GM19372 (cell line): Measurements from ENCODE around the gene ADAT3.

Source experiments
- ATAC-seq: cut with Tn5 transposase; IDR thresholded peaks from one replicate; pipeline ENCODE4 v1.9.1; 2021; ENCODE audit warnings: mild to moderate bottlenecking, low read depth, moderate library complexity; ENCODE audit not compliant: unreplicated experiment

Gene ADAT3

DNA sequence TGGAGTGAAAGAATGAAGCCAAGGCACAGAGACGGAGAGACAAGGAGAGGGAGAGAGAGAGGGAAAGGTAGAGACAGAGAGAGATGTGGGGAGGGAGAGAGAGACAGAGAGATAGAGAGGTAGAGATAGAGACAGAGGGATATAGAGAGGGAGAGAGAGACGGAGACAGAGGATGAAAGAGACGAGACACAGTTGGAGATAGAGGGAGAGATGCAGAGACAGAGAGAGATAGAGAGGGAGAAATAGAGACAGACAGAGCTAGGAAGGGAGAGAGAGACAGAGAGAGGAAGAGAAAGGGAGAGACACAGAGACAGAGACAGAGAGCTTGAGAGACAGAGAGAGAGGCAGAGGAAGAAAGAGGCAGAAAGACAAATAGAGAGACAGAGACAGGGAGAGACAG, 31.2 kb downstream of the ADAT3 start:
- no peak for ATAC-seq

DNA sequence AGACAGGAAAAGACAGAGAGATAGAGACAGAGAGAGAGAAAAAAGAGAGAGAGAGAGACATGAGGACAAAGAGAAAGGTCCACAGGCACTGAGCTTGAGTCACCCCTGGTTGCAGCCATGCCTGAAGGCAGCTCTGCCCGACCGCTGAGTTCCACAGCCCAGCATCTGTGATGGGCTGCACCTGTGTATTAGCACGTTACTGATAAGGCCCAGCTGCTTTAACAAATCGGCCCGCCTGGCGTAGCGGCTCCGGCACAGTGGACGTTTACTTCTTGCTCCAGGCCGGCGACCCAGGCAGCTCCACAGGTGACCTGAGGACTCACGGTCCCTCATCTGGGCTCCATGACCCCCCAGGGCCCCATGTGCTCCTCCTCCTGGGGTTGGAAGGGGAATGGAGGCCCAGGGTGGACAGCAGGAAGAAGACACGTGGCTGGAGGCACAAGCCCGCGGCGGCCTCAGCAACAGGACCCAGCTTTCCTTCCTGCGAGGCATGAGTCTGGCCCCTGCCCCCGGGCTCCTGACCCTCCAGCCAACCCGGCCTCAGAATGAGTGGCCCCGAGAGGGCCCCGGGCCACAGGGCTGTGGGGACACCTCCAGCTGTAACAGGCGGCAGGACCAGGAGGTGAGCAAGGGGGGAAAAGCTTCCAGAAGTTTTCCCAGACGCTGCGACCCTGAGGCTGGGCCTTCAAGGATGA, 31.9 kb downstream of the ADAT3 start:
- ATAC-seq = no peak

DNA sequence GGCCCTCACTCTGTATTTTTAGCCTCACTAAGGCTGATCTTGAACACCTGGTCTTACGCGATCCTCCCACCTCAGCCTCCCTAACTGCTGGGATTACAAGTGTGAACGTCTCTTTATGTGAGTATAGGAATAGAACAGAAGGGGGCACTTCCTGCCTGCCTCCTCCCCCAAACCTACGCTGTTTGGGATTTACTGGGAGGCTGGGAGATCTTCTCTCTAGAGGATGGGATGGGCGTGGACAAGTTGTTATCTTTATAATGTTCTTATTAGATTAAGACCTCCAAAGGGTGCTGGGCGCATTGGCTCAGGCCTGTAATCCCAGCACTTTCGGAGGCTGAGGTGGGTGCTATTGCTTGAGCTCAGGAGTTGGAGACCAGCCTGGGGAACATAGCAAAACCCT, 32.9 kb downstream of the ADAT3 start:
- ATAC-seq = no peak

DNA sequence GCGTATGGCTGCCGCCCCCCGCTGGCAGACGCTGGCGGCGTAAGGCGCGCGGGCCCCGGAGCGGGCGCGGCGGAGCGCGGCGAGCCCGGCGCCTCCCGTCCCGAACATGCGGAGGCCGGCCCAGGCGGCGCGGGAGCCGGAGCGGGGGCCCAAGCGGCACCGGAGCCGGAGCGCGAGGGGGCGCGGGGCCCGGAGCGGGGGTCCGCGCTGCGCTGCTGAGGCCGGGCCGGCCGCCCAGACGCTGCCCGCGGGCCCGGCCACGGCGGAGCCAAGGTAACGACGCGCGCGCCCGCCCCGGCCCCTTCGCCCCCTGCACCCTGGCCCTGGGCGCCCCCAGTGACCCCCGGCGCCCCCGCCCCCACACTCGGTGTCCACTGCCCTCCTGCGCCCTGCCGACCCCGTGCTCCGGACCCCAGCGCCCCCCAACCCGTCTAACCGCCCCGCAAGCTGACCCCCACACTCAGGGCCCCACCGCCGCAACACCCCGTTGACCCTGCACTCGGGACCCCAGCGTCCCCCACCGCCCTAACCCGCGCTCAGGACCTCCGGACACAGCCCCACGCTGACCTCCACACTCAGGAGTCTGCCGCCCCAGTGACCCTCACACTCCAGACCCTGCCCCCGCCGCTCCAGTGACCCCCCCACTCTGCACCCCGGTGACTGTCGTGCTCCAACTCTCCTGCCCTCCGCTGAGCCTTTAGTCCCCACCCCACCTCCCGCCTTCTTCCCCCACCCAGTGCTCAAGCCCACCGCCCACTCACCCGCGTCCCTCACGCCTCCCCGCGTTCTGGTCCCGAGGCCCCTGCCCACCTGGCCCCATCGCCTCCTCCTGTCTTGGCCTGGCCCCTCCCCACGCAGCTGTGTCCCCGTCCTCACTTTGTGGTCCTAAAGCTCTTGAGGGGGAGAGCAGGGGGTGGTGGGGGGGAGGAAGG, 36.2 kb downstream of the ADAT3 start, which contains the start of gene CSNK1G2:
Gene CSNK1G2, plus strand, starts transcription at position 27 of the 932 bp plus-strand sequence. CDS start 28,601 bp downstream, outside the sequence.
- no peak for ATAC-seq

DNA sequence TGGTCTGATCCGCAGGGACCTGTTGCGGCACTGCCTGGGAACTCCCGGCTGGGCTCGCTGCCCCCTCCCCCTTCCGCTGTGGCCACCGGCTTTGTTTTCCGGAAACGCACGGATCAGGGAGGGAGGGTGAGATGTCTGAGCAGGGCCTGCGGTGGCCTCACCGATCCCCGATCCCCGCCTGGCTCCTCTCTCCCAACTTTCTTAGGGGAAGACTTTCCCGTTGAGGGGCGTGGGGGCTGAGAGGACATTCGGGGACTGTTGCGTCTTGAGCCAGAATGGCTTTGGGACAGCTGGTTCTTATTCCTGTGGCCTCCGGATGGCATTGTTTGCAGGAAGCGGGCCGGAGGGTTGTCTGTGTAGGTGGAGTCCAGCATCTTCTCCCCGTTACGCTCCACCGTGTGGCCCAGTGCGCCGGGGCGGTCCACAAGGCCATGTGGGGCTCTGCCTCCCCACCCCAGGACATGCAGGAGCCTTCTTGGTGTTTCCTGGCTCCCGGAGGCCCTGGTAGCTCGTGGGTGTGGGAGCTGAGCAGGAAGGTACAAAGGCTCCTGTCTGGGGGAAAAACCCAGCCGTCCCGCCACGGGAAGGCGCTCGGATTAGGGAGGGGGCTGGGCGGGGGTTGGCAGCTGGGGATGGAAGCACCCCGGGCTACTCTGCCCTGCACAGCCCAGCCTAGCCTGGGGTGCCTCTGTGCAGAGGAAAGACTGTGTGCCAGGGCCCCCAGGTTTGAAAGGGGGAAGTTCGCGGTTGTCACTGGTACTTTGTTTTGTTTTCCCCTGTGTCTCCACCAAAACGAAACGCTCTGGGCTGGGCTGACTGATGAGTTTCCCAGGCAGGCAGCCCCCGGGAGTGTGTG, 37.1 kb downstream of the ADAT3 start:
- ATAC-seq = no peak

DNA sequence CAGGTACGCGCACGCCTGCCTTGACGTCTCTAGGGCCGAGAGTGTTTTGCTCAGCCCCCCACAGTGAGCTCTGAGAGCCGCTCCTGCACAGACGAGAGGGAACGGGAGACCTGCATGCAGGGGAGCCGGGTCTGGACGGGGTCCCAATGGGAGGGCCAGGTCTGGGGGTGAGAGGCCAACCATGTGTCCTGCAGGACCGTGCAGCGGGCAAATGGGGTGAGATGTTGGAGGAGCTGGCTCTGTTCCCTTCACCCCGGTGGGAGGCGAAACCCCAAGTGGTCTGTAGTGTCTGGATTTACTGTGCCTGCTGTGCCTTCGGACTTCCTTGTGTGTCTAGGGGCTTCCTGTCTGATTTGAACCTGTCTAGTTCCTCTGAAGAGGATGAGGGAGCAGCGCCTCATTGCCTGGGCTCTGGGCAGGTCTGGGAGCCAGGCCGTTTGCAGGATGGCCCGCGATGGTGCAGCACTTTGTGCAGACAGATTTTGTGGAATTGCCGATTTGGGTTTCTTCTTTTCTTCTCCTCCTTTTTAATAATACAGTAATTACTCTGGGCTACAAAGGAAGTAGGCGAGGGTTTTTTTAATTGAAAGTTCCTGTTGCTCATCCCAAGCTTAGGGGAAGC, 37.8 kb downstream of the ADAT3 start:
- no peak for ATAC-seq

DNA sequence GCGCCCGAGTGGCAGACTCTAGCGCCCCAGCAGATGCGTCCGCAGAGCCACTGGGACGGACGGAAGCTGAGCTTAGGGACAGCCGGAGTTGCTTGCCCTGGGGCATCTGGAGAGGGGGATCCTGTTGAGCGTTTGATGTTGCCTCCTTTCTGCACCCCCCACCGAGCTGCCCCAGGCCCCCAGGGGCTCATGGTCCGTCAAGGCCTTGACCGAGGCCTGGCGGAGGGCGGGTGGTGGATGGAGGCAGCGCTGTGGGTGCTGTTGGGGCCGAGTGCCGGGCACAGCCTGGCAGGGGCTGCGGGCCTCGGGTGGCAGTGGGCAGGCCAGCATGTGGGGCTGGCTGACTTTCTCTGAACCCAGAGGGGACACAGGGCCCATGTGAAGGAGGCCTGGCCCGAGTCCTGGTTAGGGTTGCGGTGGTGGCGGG, 38.5 kb downstream of the ADAT3 start:
- ATAC-seq = no peak

DNA sequence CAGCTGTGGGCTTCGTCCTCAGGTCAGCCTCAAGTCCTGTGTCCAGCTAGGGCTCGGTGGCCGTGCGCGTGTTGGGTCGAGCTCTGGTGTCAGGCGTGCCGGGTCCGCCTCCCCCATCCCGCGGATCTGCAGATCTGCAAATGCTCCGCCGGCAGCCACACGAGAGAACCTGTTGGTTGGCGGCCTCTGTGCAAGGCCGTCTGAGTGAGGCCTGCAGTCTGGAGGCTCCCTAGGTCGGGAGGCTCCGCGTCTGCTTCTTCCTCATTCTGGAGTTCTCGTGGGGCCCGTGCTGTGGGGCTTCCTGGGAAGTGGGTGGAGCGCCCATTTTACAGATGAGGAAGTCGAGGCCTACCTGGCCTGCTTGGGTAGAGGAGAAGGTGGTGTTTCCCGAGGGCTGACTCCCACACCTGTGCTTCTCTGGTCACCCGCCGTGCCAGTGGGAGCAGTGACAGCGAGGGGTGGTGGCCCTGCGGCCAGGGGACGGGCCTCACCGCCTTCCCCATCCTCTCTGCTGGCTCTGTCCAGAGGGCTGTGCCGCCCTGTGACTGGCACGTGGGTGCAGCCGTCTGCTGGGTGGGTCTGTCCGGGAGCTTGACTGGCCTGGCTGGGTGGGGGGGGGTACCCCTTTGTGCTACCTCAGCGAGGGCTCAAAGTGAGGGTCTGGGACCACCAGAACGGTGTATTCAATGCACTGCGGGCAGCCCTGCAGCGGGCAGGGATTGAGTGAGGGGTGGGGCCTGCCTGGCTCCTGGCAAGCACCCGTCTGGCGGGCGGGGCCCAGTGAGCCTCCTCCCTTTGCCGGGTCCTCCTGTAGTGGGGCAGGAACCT, 39.1 kb downstream of the ADAT3 start:
- ATAC-seq = no peak

DNA sequence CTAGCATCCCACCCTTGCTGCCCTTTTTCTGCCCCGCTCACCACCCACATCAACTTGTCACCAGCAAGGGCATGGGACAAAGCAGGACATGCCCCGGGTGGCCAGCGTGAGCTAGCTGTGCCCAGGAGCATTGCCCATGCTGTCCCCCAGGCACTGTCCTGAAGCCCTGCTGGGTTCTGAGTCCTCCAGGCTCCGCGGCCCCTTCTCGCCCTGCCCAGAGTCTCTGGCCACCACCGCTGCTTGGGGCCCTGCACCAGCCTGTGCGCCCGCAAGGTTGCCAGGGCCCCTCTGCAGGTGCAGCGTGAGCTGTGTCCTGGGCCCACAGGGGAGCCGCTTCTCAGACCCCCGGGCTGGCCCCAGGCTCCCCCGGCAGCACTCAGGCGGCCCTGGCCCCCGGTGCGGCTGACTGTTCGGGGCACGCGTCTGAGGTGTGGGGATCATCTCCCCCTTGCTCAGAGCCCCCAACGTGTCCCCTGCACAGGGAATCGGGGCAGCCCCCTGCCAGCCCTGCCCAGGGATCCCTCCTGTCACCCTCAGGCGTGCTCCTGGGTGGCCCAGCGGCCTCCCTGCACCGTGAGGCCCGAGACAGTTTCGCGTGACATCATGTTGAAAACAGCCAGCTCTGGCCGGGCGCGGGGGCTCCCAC, 39.8 kb downstream of the ADAT3 start:
- ATAC-seq = no peak

DNA sequence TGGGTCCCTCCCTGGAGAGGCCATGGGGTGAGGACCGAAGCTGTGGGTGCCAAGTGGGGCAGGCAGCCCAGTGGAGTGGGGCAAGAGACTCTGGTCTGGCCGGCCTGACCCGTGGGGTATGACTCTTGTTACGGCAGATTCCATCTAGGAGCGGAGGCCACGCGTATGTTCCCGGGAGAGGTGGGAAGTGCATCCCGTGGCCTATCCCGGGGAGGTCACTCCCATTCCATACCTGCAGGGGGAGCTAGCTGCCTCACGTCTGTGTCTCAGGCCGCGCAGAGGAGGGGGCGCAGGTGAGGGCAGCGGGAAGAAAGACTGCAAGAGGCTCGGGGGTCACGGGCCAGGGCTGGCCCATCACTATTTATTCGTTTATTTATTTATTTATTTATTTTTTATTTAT, 40.7 kb downstream of the ADAT3 start:
- no peak for ATAC-seq

DNA sequence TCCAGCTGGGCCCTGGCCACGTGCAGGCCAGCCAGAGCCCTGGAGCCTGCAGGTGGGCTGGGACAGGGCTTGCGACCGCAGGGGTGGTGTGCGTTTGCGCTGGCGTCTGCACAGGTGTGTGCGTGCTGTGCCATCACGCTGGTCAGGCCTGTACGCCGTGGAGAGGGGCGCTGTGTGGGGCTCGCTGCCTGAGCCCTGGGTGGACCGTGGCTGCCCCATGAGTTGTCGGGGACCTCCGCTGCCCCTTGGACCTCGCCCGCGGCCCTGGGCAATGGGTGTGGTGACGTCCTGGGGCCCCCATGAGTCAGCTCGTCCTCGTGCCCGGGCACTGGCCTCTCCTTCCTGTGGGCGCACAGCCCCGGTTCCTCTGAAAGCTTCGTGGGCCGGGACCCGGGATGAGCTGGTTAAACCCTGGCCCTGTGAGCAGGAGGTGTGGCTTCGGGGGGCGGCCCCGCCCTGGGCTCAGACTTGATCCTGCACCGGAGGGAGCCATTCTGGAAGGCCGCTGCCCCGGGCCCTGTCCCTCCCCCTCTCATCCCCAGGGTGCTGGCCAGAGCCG, 42.5 kb downstream of the ADAT3 start:
- ATAC-seq = no peak

DNA sequence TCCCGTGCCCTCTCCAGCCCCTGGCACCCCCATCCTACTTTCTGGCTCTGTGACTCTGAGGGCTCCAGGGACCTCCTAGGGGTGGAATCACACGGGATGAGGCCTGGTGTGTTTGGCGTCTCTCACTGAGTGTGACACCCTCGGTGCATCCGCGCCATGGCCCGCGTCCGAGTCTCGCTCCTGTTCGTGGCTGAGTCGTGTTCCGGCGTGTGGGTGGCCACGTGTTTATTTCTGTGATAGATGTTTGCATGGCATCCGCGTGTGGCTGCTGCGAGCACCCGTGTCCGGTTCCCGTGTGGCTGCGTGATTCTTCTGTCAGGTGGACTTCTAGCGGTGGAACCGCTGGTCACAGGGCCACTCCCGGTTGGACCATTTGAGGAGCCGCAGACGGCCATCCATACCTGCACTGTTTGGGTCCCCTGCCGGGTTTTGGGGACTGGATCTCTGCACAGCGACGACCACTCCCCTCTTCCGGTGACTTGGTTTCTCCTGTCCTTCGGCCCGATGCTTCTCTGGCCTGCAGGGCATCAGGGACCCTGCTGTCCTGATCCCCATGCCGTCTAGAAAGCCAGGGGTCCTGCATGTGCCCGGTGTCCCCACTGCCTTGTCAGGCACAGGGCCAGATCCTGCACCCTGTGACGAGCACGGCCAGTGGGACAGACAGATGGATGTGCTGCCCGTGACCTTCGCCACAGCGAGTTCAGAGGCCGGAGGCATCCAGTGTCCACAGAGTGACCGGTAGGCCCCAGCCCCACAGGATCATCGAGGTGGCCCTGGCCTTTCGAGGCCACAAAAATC, 44.3 kb downstream of the ADAT3 start:
- ATAC-seq = no peak

DNA sequence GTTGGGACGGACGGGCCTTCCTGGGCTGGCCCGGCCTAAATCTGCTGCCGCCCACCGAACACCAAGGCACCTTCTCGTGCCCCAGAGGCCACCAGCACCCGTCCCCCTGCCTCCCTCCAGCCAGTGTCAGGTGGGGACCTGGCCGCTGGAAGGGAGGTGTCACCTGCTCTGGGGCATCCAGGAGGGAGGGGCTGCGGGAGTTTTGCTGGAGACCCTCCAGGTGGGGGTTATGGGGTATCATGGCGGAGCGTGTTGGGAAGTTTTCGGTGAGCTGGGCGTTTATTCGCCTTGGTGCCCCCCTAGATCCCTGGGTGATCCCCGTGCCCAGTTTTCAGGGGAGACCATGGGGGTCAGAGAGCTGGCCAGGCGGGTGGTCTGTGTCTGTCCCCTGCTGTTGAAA, 45.4 kb downstream of the ADAT3 start:
- ATAC-seq = no peak

DNA sequence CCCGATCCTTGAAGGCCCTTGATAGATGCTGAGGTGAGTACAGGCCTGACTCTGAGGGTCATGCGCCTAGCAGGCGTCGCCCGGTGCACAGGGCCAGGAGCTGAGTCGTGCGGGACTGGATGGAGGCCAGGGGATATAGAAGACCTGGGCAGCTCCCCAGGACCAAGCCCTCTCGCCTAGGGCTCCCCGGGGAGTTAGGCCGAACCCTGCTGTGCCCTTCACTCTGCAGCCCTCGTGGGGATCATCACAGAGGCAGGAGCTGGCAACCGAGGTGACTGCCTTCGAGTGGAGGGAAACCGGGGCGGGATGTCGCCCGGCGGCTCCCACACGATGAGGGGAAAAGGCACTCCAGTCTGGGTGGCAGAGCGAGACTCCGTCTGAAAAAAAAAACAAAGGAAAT, 47.4 kb downstream of the ADAT3 start:
- ATAC-seq = no peak

DNA sequence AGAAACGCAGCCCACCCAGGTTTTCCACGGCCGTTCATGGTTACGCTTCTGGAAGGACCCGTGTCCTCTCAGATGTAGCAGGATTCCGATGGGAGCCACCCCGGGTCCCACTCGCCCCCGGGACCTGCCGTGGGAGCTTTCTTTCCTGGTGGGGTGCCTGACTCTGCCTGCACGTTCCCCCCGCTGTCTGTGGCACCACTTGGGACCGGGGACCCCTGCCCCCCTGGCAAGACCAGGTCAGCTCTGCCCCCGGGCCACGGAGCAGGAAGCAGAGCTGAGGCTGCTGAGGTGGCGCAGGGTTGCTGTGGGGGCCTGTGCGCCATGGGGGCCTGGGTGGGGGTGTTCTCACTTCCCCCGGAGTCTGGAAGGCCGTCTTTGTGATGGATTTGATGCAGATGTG, 47.8 kb downstream of the ADAT3 start:
- ATAC-seq = no peak

DNA sequence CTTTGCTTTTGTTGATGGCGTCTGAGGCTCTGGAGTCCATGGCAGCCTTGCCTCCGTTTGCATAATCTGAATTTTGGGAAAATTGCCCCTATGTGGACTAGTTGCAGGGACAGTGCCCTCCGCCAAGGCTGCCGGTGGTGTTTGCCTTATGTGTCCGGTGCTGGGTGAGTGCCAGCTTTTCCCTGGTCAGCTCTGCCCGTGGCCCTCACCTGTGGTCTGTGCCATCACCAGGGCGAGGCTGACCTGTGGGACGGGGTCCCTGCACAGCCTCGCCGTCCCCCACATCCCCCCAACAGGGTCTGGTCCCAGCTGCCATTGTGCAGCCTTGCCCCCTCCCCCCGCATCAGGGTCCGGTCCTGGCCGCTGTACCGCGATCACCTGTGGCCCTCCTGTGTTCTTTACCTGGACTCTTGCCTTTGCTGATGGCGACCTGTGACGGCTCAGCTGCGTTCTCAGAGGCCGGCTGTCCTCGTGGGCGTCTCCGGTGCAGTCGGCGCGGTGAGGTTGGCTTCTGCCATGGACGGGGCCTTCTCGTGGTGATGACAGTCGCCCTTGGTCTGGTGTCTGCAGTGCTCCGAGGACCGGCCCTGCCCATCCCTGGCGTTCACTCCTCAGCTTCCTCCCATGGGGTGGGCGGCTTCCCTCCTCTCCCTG, 48.4 kb downstream of the ADAT3 start:
- ATAC-seq = no peak

DNA sequence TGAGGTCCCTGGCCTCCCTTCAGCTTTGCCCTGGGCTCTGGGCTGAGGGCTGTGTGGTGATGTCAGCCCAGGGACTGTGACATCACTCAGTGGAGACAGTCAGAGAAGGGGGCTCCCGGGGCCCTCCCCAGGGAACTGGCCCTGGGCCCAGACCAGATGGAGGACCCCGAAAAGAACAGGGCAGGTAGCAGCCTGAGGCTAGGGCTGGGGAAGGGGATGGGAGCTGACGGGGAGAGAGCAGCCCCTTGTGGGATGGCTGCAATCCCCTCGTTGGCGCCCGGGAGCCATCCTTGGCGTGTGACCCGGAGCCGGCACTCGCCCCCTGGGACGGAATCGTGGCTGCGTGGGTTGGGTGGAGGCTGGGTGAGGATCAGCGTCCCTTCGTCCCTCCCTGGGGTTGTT, 49.3 kb downstream of the ADAT3 start:
- no peak for ATAC-seq
